SK-N-SH treated with all-trans-retinoic acid at 6 μM for 48 hours (cell line): ENCODE results near the gene CINP.
A peak's percentile ranks its signal among the peaks of the same experiment; 100 is the strongest.

Experiments used
- ATAC-seq: fragments of 200-7000 bp; cut with Tn5 transposase; 3 replicates; pipeline ENCODE4 v1.9.1; 2020; ENCODE audit warnings: mild to moderate bottlenecking, moderate library complexity
- ARNTL ChIP-seq: fragments of 450-650 bp; formaldehyde crosslinking; IDR thresholded peaks from 2 replicates; pipeline ENCODE4 v1.5.0; 2020; ENCODE audit warnings: low read depth, mild to moderate bottlenecking, moderate library complexity, borderline replicate concordance
- BACH2 ChIP-seq: fragments of 250-450 bp; sonication (Bioruptor Pico); IDR thresholded peaks from 2 replicates; pipeline ENCODE4 v1.9.0; 2021; ENCODE audit warnings: mild to moderate bottlenecking, borderline replicate concordance
- CREB5 ChIP-seq: fragments of 250-450 bp; sonication (Bioruptor Pico); IDR thresholded peaks from 2 replicates; pipeline ENCODE4 v1.5.1; 2020; ENCODE audit warnings: low read depth, mild to moderate bottlenecking, moderate library complexity
- CSDC2 ChIP-seq: fragments of 250-450 bp; sonication (Bioruptor Pico); IDR thresholded peaks from 2 replicates; pipeline ENCODE4 v1.5.0; 2020; ENCODE audit warnings: mild to moderate bottlenecking, moderate library complexity
- CSRNP3 ChIP-seq: fragments of 250-450 bp; sonication (Bioruptor Pico); IDR thresholded peaks from 2 replicates; pipeline ENCODE4 v1.5.1; 2021; ENCODE audit warnings: mild to moderate bottlenecking, moderate library complexity
- ESRRG ChIP-seq: fragments of 250-450 bp; sonication (Bioruptor Pico); IDR thresholded peaks from 2 replicates; pipeline ENCODE4 v1.6.1; 2021; ENCODE audit warnings: mild to moderate bottlenecking
- GLIS3 ChIP-seq: fragments of 250-450 bp; sonication (Bioruptor Pico); IDR thresholded peaks from 2 replicates; pipeline ENCODE4 v1.5.0; 2020; ENCODE audit warnings: mild to moderate bottlenecking, moderate library complexity
- ISL1 ChIP-seq: fragments of 250-450 bp; sonication (Bioruptor Pico); IDR thresholded peaks from 2 replicates; pipeline ENCODE4 v2.1.2; 2022; ENCODE audit warnings: mild to moderate bottlenecking, moderate library complexity
- OSR1 ChIP-seq: fragments of 250-450 bp; sonication (Bioruptor Pico); IDR thresholded peaks from 2 replicates; pipeline ENCODE4 v1.8.0; 2022; ENCODE audit warnings: moderate library complexity, mild to moderate bottlenecking, inconsistent platforms
- PATZ1 ChIP-seq: fragments of 250-450 bp; sonication (Bioruptor Pico); IDR thresholded peaks from 2 replicates; pipeline ENCODE4 v1.8.0; 2020; ENCODE audit warnings: mild to moderate bottlenecking, moderate library complexity, borderline replicate concordance
- POU6F1 ChIP-seq: fragments of 250-450 bp; sonication (Bioruptor Pico); IDR thresholded peaks from 2 replicates; pipeline ENCODE4 v1.8.0; 2021; ENCODE audit warnings: low read depth, mild to moderate bottlenecking, moderate library complexity, borderline replicate concordance
- PPARA ChIP-seq: fragments of 250-450 bp; sonication (Bioruptor Pico); IDR thresholded peaks from 2 replicates; pipeline ENCODE4 v1.5.0; 2020; ENCODE audit warnings: mild to moderate bottlenecking, borderline replicate concordance
- RARB ChIP-seq: fragments of 250-450 bp; sonication (Bioruptor Pico); IDR thresholded peaks from 2 replicates; pipeline ENCODE4 v1.8.0; 2021; ENCODE audit warnings: mild to moderate bottlenecking, moderate library complexity
- SNAI2 ChIP-seq: fragments of 250-450 bp; sonication (Bioruptor Pico); IDR thresholded peaks from 2 replicates; pipeline ENCODE4 v1.5.0; 2020; ENCODE audit warnings: mild to moderate bottlenecking, moderate library complexity
- TCF4 ChIP-seq: fragments of 250-450 bp; sonication (Bioruptor Pico); IDR thresholded peaks from 2 replicates; pipeline ENCODE4 v1.8.0; 2021; ENCODE audit warnings: mild to moderate bottlenecking, moderate library complexity, borderline replicate concordance
- TOX ChIP-seq: fragments of 250-450 bp; sonication (Bioruptor Pico); IDR thresholded peaks from 2 replicates; pipeline ENCODE4 v1.8.0; 2021; ENCODE audit warnings: mild to moderate bottlenecking, moderate library complexity, borderline replicate concordance
- TSHZ2 ChIP-seq: fragments of 250-450 bp; sonication (Bioruptor Pico); IDR thresholded peaks from 2 replicates; pipeline ENCODE4 v1.5.0; 2020; ENCODE audit warnings: mild to moderate bottlenecking, moderate library complexity
- ZC3H10 ChIP-seq: fragments of 250-450 bp; sonication (Bioruptor Pico); IDR thresholded peaks from 2 replicates; pipeline ENCODE4 v1.5.1; 2021; ENCODE audit warnings: mild to moderate bottlenecking, moderate library complexity
- ZFP3 ChIP-seq: fragments of 250-450 bp; sonication (Bioruptor Pico); IDR thresholded peaks from 2 replicates; pipeline ENCODE4 v1.5.0; 2020; ENCODE audit warnings: mild to moderate bottlenecking, moderate library complexity
- ZFP30 ChIP-seq: fragments of 450-650 bp; formaldehyde crosslinking; IDR thresholded peaks from 2 replicates; pipeline ENCODE4 v1.5.0; 2022; ENCODE audit warnings: mild to moderate bottlenecking, moderate library complexity
- ZNF565 ChIP-seq: fragments of 450-650 bp; formaldehyde crosslinking; conservative IDR thresholded peaks from 2 replicates; pipeline ENCODE4 v1.5.0; 2020; ENCODE audit warnings: low read depth, mild to moderate bottlenecking, moderate library complexity
- ZNF70 ChIP-seq: fragments of 450-650 bp; formaldehyde crosslinking; IDR thresholded peaks from 2 replicates; pipeline ENCODE4 v1.5.0; 2020; ENCODE audit warnings: mild to moderate bottlenecking, moderate library complexity
- ZNF8 ChIP-seq: fragments of 450-650 bp; formaldehyde crosslinking; IDR thresholded peaks from 2 replicates; pipeline ENCODE4 v1.5.0; 2020; ENCODE audit warnings: mild to moderate bottlenecking, moderate library complexity

The CINP gene

GRCh38 chr14:102341566-102341965, 21.1 kb downstream of the CINP start:
- TF ChIP-seq RARB: no peak
- TF ChIP-seq OSR1 (CRISPR knock-in tag): no peak
- TF ChIP-seq GLIS3 (CRISPR knock-in tag): no peak
- no peak for TF ChIP-seq ZNF70
- no peak for TF ChIP-seq SNAI2
- no peak for TF ChIP-seq ESRRG (CRISPR knock-in tag)
- no peak for TF ChIP-seq CSDC2 (CRISPR knock-in tag)
- TF ChIP-seq PATZ1: no peak
- TF ChIP-seq TSHZ2: no peak
- TF ChIP-seq, all 23 proteins: peak for 0
- peak; percentile 14; the same call in 2 of the 3 replicates for ATAC-seq

- TF ChIP-seq ZFP3 (no peak), TOX (CRISPR knock-in tag) (no peak), GLIS3 (CRISPR knock-in tag) (no peak), TSHZ2 (no peak), ESRRG (CRISPR knock-in tag) (no peak), CSDC2 (CRISPR knock-in tag) (no peak), ARNTL (CRISPR knock-in tag) (no peak), ISL1 (CRISPR knock-in tag) (no peak), PPARA (CRISPR knock-in tag) (no peak), ZNF8 (no peak), CREB5 (no peak), OSR1 (CRISPR knock-in tag) (no peak), POU6F1 (no peak), ZC3H10 (CRISPR knock-in tag) (no peak), TCF4 (CRISPR knock-in tag) (no peak)
- no peak for ATAC-seq
These were observed 24.0 kb downstream of the CINP start for GRCh38 chr14:102338724-102339123.

GRCh38 chr14:102335163-102335562, 27.5 kb downstream of the CINP start:
- no peak for ATAC-seq
- no peak for TF ChIP-seq ISL1 (CRISPR knock-in tag)
- TF ChIP-seq ZFP30 (CRISPR knock-in tag): no peak
- TF ChIP-seq ZNF8: no peak
- TF ChIP-seq CREB5: no peak
- no peak for TF ChIP-seq TSHZ2
- no peak for TF ChIP-seq BACH2 (CRISPR knock-in tag)
- no peak for TF ChIP-seq ESRRG (CRISPR knock-in tag)
- no peak for TF ChIP-seq OSR1 (CRISPR knock-in tag)
- no peak for TF ChIP-seq ZFP3
- no peak for TF ChIP-seq CSRNP3 (CRISPR knock-in tag)
- TF ChIP-seq GLIS3 (CRISPR knock-in tag): no peak
- no peak for TF ChIP-seq ZNF565 (CRISPR knock-in tag)
